ENCODE data around the gene TEAD4. TPM values are rescaled to one million over a fixed set of nuclear protein-coding genes. Genes with fewer than 3 reads are reported as not detected.

Gene TEAD4
- total RNA-seq, 1 donor: 14.6 TPM

GRCh38 chr12:2941524-2941923 is 17.7 kb upstream of the TEAD4 start:
- no peak overlapping the region for H3K4me3 ChIP-seq (ENCODE audit: low read depth, low read length)
- TF ChIP-seq, protein P1, sequence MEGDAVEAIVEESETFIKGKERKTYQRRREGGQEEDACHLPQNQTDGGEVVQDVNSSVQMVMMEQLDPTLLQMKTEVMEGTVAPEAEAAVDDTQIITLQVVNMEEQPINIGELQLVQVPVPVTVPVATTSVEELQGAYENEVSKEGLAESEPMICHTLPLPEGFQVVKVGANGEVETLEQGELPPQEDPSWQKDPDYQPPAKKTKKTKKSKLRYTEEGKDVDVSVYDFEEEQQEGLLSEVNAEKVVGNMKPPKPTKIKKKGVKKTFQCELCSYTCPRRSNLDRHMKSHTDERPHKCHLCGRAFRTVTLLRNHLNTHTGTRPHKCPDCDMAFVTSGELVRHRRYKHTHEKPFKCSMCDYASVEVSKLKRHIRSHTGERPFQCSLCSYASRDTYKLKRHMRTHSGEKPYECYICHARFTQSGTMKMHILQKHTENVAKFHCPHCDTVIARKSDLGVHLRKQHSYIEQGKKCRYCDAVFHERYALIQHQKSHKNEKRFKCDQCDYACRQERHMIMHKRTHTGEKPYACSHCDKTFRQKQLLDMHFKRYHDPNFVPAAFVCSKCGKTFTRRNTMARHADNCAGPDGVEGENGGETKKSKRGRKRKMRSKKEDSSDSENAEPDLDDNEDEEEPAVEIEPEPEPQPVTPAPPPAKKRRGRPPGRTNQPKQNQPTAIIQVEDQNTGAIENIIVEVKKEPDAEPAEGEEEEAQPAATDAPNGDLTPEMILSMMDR (IDR thresholded peaks at IDR 0.05; ENCODE audit: insufficient read depth, low read length): no peak
- no peak for DNase-seq (ENCODE audit: low read depth)

DNA sequence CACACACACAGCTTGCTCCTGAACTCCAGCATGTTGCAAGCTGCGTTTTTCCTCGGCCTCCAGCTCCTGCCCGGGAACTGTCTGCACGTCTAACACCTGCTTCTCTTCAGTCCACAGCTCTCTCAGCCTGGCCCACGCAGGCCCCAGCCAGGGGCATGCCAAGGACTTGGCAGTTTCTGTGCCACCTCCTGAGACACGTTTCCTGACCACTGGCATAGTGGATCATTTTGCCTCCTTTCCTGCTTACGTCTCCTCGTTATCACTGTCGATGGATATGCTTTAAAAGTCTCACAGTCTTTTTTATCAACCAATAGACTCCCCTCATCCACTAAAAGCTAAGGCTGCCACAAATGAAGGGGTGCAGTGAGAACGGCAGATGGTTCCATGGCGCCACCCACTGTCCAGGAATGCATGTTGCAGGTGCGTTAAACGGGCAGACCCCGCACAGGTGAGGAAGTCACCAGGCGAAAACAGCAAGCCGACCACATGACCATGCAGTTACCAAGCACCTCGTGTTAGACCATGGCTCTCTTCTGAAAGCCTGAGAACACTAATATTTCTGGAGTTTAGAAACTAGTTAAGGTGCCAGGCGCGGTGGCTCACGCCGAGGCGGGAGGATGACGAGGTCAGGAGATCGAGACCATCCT is 14.7 kb upstream of the TEAD4 start:
- TF ChIP-seq, protein P1 (IDR thresholded peaks at IDR 0.05; ENCODE audit: insufficient read depth, low read length): peak; percentile 69
- no peak overlapping the region for H3K4me3 ChIP-seq (ENCODE audit: low read depth, low read length)
- peak; percentile 18 for DNase-seq (ENCODE audit: low read depth)

- TF ChIP-seq, protein P1 (IDR thresholded peaks at IDR 0.05; ENCODE audit: insufficient read depth, low read length): no peak
- H3K4me3 ChIP-seq (ENCODE audit: low read depth, low read length): no peak overlapping the region
- DNase-seq (ENCODE audit: low read depth): no peak
These were observed 9.8 kb upstream of the TEAD4 start for GRCh38 chr12:2949411-2949810.

- DNase-seq (ENCODE audit: low read depth): no peak
- no peak overlapping the region for H3K4me3 ChIP-seq (ENCODE audit: low read depth, low read length)
- TF ChIP-seq, protein P1 (IDR thresholded peaks at IDR 0.05; ENCODE audit: insufficient read depth, low read length): no peak
These were observed 3.3 kb upstream of the TEAD4 start for GRCh38 chr12:2955888-2956287.

DNA sequence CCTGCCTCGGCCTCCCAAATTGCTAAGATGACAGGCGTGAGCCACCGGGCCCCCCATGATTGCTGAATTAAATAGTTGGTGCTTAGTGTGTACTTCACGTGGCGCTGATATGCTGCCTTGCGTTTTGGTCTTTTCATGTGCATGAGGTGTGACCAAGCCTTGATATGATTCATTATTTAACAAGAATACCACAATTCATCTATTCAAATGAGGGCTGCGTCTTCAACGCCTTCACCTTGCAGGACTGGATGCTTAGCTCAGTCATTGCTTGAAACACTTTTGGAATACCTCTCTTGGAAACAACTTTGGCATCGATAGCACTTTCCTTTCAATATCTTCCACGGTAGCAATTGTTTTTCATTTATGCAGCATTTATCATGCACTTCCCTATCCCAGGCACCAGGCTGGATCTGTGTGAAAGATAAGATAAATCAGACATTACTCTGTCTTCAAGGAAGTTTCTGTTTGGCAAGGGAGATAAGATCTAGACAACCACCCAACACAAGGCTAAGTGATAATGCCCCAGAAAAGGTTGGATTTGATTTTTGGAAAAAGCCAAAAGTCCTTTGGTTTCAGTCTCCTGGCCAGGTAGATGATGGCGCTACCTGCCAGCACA is 1.3 kb upstream of the TEAD4 start:
- H3K4me3 ChIP-seq (ENCODE audit: low read depth, low read length): peak overlapping the region; percentile 80
- TF ChIP-seq, protein P1 (IDR thresholded peaks at IDR 0.05; ENCODE audit: insufficient read depth, low read length): no peak
- DNase-seq (ENCODE audit: low read depth): no peak

- TF ChIP-seq, protein P1 (IDR thresholded peaks at IDR 0.05; ENCODE audit: insufficient read depth, low read length): no peak
- peak; percentile 60 for DNase-seq (ENCODE audit: low read depth)
These were observed 585 bp upstream of the TEAD4 start for GRCh38 chr12:2958432-2959191.

More at GRCh38 chr12:2958432-2959191, 585 bp upstream of the TEAD4 start:
- peak overlapping the region; percentile 80 for H3K4me3 ChIP-seq (ENCODE audit: low read depth, low read length)

Data from fibroblast of the aortic adventitia (primary cell).